RWPE2 (cell line): ENCODE measurements around the gene WFDC5.

Experiments
- ATAC-seq: fragments of 200-7000 bp; cut with Tn5 transposase; 3 replicates; pipeline ENCODE4 v1.9.1; 2021; ENCODE audit warnings: low read depth
- DNase-seq: peaks from one replicate; pipeline ENCODE4 v3.0.0-alpha.2; 2020; ENCODE audit warnings: low spot score
- H3K27ac ChIP-seq: fragments of 450-650 bp; 2 replicates; pipeline ENCODE4 v1.5.1; 2017; ENCODE audit warnings: mild to moderate bottlenecking; ENCODE audit not compliant: poor library complexity, severe bottlenecking
- H3K27me3 ChIP-seq: fragments of 250-450 bp; sonication (Bioruptor Pico); 2 replicates; pipeline ENCODE4 v1.5.1; 2021; ENCODE audit warnings: mild to moderate bottlenecking, moderate library complexity; ENCODE audit not compliant: insufficient read depth, poor library complexity, severe bottlenecking
- H3K36me3 ChIP-seq: fragments of 250-450 bp; sonication (Bioruptor Pico); 2 replicates; pipeline ENCODE4 v1.5.1; 2020; ENCODE audit warnings: low read depth, mild to moderate bottlenecking, moderate library complexity
- H3K4me1 ChIP-seq: fragments of 250-450 bp; sonication (Bioruptor Pico); 2 replicates; pipeline ENCODE4 v1.5.1; 2021; ENCODE audit warnings: mild to moderate bottlenecking, moderate library complexity; ENCODE audit not compliant: insufficient read depth, poor library complexity, severe bottlenecking
- H3K4me3 ChIP-seq: fragments of 250-450 bp; sonication (Bioruptor Pico); 2 replicates; pipeline ENCODE4 v1.5.1; 2021; ENCODE audit warnings: mild to moderate bottlenecking, moderate library complexity; ENCODE audit not compliant: severe bottlenecking
- H3K9me3 ChIP-seq: fragments of 250-450 bp; sonication (Bioruptor Pico); 2 replicates; pipeline ENCODE4 v1.5.1; 2021; ENCODE audit warnings: mild to moderate bottlenecking, moderate library complexity; ENCODE audit not compliant: severe bottlenecking
- TF ChIP-seq, protein P1 (sequence below): fragments of 450-650 bp; IDR thresholded peaks from one replicate; pipeline ENCODE4 v1.5.1; 2017; ENCODE audit warnings: mild to moderate bottlenecking, moderate library complexity; ENCODE audit not compliant: poor library complexity, severe bottlenecking

The WFDC5 gene

DNA sequence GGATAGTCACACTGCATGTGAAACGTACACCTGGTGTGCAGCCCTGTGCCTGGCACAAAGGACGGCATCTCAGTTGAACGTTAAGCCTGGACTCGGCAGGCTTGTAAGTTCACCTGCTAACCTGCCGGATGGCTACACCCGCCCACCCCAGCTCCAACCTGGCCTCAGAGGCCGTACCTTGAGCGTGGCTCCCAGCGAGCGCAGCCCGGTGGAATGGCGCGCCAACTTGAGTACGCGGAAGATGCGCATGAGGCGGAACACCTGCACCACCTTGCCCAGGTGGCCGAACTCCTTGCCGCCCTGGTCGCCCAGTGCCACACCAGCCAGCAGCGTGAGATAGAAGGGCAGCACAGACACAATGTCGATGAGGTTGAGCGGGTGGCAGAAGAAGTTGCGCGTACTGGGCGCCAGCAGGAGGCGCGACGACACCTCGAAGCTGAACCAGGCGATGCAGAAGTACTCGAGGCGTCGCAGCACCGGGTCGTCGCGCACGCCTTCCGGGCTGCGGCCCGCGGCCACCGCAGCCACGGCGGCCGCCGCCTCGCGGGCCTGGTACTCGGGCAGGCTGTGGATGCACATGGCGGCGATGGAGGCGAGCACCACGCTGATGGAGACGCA is 17.4 kb downstream of the WFDC5 start:
- TF ChIP-seq, protein P1, sequence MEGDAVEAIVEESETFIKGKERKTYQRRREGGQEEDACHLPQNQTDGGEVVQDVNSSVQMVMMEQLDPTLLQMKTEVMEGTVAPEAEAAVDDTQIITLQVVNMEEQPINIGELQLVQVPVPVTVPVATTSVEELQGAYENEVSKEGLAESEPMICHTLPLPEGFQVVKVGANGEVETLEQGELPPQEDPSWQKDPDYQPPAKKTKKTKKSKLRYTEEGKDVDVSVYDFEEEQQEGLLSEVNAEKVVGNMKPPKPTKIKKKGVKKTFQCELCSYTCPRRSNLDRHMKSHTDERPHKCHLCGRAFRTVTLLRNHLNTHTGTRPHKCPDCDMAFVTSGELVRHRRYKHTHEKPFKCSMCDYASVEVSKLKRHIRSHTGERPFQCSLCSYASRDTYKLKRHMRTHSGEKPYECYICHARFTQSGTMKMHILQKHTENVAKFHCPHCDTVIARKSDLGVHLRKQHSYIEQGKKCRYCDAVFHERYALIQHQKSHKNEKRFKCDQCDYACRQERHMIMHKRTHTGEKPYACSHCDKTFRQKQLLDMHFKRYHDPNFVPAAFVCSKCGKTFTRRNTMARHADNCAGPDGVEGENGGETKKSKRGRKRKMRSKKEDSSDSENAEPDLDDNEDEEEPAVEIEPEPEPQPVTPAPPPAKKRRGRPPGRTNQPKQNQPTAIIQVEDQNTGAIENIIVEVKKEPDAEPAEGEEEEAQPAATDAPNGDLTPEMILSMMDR: peak; percentile 74
- Histone ChIP-seq H3K36me3 (no peaks in the 10 kb centered on the region), H3K27ac (no peak overlapping the region), H3K4me3 (no peak overlapping the region), H3K4me1 (no peaks in the 10 kb centered on the region), H3K27me3 (peaks cover 19% of the 10 kb centered on the region), H3K9me3 (no peaks in the 10 kb centered on the region)
- DNase-seq (no peak), ATAC-seq (0 out of 3 replicates have a peak, but pooled peaks have one; percentile 6)

DNA sequence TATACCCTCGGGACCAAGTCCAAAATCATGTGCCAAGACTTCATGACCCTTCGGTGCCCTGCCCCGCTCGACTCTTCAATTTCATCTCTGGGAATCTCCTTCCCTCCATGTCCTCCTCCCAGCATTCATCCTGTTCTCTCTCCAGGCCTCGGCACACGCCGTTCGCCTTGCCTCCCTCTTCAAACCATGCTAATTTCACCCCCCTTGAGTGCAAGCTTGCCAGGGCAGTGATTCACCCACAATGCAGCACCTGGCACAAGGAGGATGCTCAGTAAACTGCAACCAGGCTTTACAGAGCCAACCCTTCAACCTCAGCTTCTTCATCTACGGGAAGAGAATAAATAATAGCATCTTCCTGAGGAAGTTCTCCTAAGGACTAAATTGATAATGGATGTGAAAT is 18.2 kb downstream of the WFDC5 start:
- Histone ChIP-seq H3K4me3 (no peak overlapping the region), H3K27ac (no peak overlapping the region), H3K27me3 (peaks cover 19% of the 10 kb centered on the region), H3K9me3 (no peaks in the 10 kb centered on the region), H3K36me3 (no peaks in the 10 kb centered on the region), H3K4me1 (no peaks in the 10 kb centered on the region)
- ATAC-seq (0 out of 3 replicates have a peak, but pooled peaks have one; percentile 8), DNase-seq (no peak)
- TF ChIP-seq, protein P1: no peak

DNA sequence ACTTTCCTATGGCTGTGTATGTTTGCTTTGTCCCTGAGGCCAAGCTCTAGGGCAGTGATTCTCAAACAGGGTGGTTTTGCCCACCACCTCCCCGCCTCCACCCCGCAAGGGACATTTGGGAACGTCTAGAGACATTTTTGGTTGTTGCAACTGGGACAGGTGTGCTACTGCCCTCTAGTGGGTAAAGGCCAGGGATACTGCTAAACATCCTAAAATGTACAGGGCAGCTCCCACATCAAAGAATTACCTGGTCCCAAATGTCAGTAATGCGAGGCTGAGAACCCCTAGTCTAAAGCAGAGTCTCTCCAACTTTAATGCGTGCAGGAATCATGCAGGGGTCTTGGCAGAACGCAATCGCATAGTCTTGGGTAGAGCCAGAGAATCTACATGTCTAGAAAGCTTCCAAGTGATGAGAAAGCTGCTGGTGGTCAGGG is 19.2 kb downstream of the WFDC5 start:
- TF ChIP-seq, protein P1: peak; percentile 100
- DNase-seq: no peak
- Histone ChIP-seq H3K9me3 (no peaks in the 10 kb centered on the region), H3K36me3 (no peaks in the 10 kb centered on the region), H3K4me1 (no peaks in the 10 kb centered on the region), H3K4me3 (no peak overlapping the region), H3K27me3 (peaks cover 19% of the 10 kb centered on the region), H3K27ac (no peak overlapping the region)
- ATAC-seq: peak; percentile 59

DNA sequence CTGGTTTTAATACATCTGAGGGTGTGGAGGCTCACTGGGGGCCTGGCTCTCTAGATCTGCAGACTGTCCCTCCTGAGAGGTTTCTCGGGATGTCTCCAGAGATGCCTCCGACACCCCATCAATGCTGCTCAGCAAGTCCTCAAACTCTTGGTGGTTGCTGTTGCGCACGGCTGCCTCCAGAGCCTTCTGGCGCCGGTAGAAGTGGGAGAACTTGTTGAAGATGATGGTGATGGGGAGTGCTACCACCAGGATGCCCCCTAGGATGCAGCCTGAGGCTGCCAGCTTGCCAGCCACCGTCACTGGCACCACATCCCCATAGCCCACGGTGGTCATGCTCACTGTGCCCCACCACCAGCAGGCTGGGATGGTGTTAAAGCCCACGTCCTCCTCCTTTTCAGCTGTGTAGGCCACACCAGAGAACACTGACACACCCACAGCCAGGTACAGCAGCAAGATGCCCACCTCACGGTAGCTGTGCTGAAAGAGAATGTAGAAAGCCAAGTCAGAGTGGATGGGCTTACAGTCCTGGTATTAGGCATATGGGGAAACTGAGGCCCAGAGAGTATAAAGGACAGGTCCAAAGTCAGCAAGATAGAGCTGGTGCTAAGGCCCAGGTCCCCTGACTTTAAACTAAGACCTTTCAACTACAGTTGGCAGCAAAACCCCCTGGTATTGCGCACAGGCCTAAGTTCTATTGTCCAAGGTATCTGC is 20.0 kb downstream of the WFDC5 start:
- no peak overlapping the region for H3K27ac ChIP-seq
- no peaks in the 10 kb centered on the region for H3K9me3 ChIP-seq
- peaks cover 19% of the 10 kb centered on the region for H3K27me3 ChIP-seq
- no peaks in the 10 kb centered on the region for H3K4me1 ChIP-seq
- H3K4me3 ChIP-seq: no peak overlapping the region
- DNase-seq (peak; percentile 65), ATAC-seq (no peak)
- TF ChIP-seq, protein P1: no peak
- no peaks in the 10 kb centered on the region; the same call in 1 of the 2 replicates for H3K36me3 ChIP-seq

- TF ChIP-seq, protein P1: no peak
- no peak overlapping the region for H3K4me3 ChIP-seq
- peaks cover 19% of the 10 kb centered on the region for H3K27me3 ChIP-seq
- H3K4me1 ChIP-seq: peaks cover 2% of the 10 kb centered on the region
- H3K9me3 ChIP-seq: no peaks in the 10 kb centered on the region
- H3K36me3 ChIP-seq: peaks cover 3% of the 10 kb centered on the region; the same call in 1 of the 2 replicates
- no peak for ATAC-seq
- no peak for DNase-seq
- no peak overlapping the region for H3K27ac ChIP-seq
These were observed 20.8 kb downstream of the WFDC5 start for GRCh38 chr20:45094201-45094600.
